ENCODE measurements around the gene SNX2.

Gene SNX2

GRCh38 chr5:122877518-122877917 is 102.6 kb downstream of the SNX2 start:
- no peak for DNase-seq (ENCODE audit: extremely low read depth, low read depth)
- H3K4me3 ChIP-seq (replicated peaks; ENCODE audit: low read depth, low read length) = no peak overlapping the region
- TF ChIP-seq, protein P1, sequence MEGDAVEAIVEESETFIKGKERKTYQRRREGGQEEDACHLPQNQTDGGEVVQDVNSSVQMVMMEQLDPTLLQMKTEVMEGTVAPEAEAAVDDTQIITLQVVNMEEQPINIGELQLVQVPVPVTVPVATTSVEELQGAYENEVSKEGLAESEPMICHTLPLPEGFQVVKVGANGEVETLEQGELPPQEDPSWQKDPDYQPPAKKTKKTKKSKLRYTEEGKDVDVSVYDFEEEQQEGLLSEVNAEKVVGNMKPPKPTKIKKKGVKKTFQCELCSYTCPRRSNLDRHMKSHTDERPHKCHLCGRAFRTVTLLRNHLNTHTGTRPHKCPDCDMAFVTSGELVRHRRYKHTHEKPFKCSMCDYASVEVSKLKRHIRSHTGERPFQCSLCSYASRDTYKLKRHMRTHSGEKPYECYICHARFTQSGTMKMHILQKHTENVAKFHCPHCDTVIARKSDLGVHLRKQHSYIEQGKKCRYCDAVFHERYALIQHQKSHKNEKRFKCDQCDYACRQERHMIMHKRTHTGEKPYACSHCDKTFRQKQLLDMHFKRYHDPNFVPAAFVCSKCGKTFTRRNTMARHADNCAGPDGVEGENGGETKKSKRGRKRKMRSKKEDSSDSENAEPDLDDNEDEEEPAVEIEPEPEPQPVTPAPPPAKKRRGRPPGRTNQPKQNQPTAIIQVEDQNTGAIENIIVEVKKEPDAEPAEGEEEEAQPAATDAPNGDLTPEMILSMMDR (IDR thresholded peaks at IDR 0.05; ENCODE audit: low read depth, low read length, missing control alignments) = no peak

- DNase-seq (ENCODE audit: extremely low read depth, low read depth) = no peak
- no peak overlapping the region for H3K4me3 ChIP-seq (replicated peaks; ENCODE audit: low read depth, low read length)
- TF ChIP-seq, protein P1 (IDR thresholded peaks at IDR 0.05; ENCODE audit: low read depth, low read length, missing control alignments) = no peak
These were observed 104.2 kb downstream of the SNX2 start for GRCh38 chr5:122879076-122879475.
